Stimulated activated CD4-positive, alpha-beta T cell treated with anti-CD3 and anti-CD28 coated beads, Interleukin-2, amount 100 ng/mL, for 24 hours (primary cell): ENCODE measurements around the gene RPTOR.

Source experiments
- DNase-seq, 2 donors: peaks; one replicate each; pipeline ENCODE4 v3.0.0-alpha.2; 2020

The RPTOR gene

DNA sequence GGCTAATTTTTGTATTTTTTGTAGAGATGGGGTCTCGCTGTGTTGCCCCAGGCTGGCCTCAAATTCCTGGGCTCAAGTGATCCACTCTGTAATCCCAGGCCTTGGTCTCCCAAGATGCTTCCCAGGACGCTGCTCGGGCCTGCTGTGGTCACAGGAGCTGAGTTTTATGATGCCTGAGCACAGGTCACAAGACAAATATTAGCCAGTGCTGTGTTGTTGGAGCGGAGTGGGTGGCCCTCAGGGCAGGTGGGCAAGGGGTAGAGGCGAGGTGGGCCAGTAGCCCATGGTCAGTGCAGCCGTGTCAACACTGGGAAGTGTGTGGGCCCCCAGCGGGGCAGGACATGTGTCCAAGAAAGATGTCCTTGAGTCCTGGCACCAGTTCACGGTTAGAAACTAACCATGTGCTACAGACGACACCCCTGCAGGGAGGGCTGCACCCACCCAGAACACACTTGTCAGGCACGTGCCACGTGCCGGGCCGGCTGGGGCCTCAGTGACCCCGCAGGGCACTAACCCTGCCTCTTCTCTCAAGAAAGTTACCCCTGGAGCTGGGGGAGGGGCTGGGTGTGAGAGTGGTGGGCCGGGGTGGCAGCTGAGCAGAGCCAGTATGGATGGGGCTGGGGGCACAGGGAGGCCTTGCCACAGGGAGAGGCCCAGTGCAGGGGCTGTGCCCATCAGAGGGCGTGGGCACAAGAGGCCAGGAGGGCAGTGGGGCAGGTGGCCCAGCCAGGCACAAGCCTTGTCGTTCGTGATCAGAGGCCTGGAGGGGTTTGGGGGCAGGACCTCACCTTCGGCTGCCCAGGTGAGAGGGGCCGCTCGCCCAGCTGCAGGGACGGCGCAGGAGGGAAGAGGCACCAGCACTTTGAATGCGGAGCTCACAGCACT, 343.9 kb downstream of the RPTOR start:
- DNase-seq: no peak

DNA sequence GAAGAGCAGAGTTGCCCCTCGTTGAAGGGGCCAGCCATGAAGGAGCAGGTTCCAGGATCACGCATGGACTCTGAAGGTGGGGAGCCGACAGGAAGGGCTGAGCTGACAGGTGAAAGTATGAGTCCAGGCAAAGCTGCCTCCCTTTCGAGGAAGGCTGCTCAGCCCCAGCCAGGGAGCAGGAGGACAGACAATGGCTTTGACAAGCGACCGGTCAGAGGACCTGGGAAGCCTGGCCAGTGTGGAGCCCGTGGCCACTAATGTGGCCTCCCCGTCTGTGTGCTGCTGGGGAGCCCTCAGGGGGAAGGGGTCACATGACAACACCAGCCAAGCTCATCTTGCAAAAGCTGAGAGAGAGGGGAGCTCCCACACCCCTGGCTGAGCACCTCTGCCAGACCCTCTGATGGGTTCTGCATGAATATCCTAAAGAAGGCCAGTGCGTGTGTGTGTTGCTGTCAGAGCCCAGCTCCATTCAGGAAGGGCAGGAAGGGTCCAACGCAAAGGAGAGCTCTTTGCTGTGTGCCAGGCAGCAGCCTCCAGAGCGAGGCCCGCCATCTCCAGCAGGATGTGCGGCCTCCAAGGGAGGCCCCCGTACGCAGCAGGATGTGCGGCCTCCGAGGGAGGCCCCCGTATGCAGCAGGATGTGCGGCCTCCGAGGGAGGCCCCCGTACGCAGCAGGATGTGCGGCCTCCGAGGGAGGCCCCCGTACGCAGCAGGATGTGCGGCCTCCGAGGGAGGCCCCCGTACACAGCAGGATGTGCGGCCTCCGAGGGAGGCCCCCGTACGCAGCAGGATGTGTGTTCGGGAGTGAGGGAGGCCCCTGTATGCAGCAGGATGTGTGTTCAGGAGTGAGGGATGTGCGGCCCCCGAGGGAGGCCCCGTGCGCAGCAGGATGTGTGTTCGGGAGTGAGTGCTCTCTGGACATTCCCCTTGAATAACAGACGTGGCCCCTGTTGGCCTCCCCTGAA, 344.9 kb downstream of the RPTOR start:
- peak; percentile 32 to 49 for DNase-seq

DNA sequence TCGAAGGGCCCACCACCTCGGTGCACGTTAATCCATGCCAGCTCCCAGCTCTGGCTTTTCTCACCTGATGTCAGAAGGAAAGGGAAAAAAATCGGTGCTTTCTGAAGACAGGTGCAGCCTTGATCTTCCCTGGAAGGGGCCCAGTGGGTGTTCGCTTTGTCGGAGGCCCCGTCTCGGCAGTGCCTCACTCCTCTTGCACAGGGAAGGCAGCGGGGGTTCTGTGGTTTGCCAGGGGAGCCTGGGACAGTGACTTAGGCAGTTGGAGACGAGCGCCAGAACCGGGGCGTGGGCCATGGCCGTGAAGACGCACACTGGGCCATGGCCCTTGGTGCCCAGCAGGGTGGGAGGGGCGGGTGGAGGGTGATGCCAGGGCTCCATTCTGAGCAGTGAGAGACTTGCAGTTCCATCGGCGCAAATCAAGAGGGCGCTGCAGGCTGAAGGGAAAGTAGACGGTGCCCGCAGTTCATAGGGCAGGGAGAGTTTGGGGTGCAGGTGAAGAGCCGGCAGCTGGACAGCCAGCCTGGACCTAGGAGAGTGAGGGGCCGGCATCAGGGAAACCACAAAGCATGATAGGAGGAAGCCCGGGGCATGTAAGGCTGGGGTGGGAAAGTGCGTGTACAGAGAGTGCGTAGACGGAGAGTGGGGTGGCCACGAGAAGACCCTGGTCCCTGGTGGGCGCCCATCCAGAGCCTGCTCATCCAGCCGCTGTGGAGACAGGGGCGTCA, 345.7 kb downstream of the RPTOR start:
- peak; percentile 36 to 44 for DNase-seq

DNA sequence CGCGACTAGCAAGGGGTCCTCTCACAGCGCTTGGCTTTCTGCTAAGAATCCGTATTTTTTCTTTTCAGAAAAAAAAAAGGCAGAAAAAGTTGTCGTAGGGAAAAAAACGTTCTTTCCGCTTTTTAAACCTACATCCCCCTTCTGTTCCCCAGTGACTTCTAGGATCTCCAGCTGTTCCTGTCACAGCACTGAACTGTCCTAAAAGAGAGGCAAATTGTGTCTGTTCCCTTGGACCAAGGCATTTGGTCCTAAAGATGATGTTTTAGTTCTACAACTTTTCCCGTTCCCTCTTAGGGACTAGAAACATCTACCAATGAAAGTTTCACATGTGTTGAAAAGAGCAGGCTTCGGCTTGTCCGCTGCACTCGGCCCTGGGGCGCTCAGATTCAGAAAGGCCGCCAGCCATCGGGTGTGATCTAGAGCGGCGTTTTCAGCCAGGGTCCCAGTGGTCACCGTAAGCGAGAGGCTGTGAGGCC, 346.3 kb downstream of the RPTOR start:
- DNase-seq: no peak

DNA sequence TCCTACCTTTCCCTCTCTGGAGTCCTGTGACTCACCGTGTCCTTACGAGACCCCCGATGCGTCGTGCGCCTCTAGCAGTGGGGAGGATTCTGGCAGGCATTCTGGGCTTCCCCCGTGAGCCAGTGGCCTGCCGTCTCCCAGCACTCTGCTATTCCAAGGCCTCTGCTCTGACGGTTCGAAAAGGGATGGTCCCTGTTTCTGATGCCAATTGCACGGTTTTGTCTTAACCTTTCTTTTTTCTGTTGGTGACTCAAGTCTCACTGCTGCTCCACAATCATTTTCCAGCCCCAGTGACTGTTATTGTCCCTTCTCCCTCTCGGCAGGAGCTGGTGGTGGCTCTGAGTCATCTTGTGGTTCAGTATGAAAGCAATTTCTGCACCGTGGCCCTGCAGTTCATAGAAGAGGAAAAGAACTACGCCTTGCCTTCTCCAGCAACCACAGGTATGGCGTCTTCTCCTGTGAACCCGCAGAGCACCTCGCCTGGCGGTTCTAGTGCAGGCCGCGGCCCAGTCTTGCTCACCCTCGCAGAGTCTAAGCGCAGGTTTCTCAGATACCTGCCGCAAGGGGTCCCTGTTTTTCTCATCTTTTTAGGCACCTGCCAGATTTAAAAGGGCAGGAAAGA, 346.9 kb downstream of the RPTOR start:
- DNase-seq: peak; percentile 74 to 81

DNA sequence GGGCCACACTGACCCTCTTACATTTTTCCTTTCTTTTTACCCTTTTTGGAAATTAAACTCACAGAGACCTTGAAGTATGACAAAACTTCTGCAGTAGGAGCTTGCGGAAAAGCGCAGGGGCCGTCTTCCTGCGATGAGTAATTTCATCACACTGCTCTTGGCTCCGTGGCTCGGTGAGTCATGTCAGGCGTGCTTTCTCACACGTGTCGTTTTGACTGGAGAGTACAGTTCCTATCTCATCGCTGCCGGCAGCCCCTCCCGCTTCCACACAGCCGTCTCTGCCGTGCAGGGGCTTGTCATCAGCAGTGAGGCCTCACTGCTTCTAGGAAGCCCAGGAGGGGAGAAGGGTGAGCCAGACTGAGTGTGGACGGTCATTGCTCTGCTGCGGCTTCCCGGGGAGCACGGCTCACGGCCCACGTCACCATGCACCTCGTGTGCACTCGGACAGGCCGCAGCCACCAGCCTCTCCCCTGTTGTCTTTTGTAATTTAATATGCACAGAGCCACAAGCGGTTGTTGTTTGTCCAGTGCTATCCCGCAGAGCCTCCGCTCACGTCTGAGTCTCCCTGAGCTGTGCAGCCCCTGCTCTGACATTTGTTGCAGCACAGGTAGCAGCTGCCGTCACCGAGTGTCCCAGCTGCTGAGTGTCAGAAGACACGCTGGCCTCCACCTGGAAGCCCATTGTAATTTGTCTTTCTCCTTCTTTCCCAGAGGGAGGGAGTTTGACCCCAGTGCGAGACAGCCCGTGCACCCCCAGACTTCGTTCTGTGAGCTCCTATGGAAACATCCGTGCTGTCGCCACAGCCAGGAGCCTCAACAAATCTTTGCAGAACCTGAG, 347.6 kb downstream of the RPTOR start:
- peak; percentile 92 to 94 for DNase-seq

DNA sequence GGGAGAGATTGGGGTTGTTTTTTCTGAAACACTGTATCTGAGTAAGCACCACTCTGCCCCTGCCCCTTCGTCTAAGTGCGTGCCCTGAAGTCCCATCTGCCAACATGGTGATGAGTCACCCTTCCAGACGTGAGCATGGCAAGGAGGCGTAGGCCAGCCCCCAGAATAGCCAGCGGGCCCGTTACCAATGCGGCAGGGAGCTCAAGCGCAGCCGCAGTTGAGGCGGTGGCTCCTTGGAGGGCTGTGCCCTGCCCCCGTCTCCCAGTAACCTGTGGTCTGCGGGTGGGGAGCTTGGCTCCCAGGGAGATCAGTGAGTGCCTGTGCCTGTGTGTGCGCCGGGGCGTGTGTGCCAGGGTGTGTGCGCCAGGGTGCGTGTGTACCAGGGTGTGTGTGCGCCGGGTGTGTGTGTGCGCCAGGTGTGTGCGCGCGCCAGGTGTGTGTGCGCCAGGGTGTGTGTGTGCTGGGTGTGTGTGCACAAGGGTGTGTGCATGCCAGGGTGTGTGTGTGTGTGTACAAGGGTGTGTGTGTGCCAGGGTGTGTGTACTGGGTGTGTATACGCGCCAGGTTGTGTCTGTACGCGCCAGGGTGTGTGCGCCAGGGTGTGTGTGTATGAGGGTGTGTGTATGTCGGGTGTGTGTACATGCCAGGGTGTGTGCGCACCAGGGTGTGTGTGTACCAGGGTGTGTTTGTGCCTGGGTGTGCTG, 348.4 kb downstream of the RPTOR start:
- DNase-seq: peak; percentile 65 to 67

DNA sequence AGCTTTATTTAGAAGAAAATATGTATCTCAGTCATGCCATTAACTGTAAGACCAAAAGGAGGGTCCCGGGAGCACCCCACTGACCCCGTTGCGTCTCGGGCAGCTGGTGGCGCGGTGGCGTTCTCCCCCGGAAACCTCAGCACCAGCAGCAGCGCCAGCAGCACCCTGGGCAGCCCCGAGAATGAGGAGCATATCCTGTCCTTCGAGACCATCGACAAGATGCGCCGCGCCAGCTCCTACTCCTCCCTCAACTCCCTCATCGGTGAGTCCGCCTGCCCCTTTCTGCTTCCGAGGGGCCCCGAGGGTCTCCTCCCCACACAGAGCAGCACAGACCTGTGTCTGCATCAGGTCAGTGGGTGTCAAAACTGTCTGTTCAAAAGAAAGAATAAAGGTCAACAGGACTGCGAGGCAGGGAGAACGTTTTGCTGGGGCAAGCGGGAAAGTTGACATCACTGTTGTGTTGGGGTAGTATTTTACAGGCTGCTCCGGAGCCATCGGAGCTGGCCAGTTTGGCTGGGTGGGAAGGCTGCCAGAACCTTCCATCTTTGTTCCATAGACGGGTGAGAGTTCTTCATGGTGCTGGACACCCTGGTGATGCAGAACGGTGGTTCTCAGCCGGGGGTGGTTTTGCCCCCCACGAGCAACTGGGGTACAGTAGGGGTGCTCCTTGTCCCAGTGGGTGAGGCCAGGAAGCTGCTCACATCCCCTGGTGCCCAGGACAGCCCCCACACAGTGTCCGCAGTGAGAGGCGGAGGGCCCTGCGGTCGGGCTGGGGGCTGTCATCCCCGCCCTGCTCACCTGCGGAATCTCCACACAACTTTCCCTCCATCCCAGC, 349.2 kb downstream of the RPTOR start:
- DNase-seq: no peak

DNA sequence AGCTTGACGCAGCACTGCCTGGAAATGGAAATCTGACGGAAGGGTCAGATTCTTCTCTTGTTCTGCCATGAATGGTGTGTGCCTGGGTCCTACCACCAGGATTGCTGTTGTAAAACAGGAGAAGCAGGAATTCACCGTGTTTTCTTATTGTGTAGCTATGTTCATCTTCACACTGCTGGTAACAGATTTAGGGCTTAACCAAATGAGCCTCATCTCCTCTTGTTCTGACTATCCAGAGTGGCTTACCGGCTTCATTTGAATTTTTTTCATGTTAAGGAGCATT, 349.7 kb downstream of the RPTOR start:
- no peak for DNase-seq

DNA sequence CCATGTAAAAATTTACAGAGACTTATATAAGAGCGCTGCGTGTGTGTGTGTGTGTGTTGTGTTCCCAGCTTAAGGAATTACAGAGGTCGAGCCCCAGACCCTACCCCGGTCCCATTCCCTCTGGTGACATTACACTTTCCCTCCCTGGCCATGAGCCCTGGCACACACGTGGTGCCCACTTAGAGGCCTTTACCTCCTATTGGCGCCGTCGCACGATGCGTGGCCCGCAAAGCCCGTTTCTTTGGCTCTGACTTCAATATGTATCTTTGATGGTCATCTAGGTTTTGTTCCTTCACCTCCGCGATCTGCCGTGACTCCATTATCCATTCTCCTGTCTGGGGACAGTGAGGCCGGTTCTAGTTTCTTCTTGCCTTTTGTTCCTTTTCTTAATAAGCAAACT, 350.1 kb downstream of the RPTOR start:
- no peak for DNase-seq

DNA sequence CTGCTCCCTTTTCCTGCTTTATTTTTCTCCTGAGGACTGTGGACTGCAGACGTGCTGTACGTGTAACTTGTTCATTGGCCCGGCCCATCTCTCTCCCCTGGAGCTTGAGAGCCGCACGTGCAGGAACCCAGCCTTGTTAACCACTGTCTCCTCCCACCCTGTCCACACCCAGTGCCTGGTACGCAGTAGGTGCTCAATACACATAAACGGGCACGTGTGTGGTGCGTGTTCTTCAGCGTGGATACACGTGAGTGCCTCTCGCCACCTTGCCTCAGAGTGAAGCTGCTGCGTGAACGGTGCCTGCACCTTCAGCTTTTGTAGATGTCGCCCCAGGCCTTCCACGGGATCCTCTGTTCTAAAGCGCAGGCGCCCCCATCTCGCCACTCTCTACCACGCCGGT, 350.7 kb downstream of the RPTOR start:
- DNase-seq: no peak

DNA sequence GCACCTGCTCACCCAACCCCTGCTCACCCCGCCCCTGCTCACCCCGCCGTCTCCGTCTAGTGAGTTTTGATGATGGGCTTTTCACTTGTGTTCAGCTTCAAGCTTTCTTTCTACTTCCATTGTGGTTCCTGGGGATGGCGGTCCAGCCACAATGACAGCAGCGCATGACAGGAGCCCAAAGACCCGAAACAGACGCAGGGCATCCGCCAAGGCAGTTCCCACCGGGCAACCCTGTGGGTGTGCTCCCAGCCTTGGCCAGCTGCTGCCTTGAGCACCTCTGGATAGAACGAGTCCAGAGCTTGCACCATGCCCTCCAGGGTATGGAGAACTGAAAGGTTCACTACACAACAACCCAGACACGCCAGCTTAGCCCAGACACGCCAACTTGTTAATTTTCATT, 354.1 kb downstream of the RPTOR start:
- DNase-seq: no peak

DNA sequence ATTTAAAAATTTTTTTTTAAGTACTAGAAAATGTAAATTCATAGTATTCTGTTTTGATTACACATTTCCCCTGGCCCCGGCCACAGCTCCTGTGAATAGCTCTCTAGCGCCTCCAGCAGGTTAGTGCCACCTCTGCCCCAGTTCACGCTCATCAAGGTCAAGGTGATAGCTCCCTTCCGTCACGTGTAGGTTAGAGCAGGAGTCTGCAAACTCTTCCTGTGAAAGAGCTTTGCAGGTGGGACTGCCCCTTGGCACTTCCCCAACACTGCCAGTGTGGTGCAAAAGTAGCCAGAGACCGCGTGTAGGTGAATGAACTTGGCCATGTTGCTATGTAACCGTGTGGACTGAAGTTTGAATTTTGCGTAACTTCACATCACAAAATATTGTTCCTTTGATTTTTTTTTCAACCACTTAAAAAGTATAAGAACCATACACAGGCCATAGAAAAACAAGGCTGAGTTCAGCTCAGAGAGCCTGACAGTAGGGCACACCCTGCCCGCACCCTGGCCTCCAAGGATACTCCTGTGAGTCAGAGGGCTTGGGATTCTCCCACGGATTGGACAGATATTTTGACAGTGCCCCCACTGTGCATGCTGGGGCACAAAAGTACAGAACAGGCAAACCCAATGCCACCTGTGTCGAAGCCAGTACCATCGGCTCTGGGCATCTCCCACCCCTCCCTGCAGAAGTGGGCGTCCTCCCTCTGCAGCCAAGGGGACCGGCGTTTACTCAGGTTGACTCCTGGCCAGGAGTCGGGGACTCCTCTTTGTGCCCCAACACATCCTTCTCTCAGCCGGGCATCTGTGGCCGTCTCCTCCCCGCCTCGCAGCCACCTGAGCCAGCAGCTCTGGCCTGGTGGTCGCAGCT, 355.0 kb downstream of the RPTOR start:
- peak; percentile 85 to 87 for DNase-seq

DNA sequence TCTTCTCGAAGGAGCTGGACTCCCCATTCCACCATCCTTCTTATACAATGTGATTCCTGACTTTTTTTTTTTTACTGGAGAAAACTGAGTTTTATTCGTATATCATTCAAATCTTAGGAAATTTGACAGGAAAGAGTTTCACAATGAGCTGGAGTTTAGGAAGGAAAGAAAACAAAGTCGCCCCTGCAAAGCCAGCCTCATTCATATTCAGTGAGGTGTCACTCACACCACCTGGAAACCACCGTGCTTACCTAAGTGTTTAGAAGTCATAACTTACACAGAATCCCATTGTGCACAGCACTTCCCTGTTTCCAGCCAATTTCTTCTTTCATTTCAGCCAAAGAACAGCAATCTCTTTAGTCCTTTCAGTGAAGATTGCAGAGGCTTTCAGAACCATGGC, 356.7 kb downstream of the RPTOR start:
- DNase-seq: no peak

DNA sequence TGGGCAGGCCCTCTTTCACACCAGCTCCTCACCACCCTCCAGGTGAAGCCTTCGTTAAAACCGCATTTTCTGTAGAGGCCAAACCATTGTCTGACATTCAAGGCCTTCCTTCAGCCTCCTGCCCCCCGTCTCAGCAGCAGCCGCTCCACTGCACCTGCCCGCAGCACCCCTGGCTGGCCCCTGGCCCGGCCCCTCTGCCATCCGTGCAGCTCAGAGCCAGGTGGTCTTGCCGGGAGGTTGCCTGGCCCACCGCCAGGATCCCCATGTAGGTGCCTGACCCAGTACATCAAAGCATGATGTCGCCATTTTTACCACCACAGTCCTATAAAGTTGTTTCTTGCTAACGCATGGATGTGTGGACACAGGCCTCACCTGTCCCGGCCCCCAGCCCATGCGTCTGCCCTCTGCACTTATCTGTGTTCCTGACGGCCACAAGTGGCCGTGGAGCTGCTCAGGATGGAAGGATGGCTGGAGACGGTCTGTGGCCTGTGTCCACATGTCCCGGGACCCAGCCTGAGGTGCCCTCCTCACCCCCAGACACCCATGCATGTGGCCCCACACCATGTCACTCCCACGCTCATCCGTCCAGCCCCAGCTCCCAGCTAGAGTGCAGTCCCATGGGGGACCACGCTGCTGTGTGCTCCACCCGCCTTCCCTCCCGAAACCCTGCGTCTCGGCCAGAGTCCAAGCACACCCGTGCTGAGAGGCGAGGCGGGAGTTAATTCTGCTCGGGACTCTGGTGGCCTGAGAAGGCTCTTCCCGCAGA, 357.7 kb downstream of the RPTOR start:
- DNase-seq: no peak

DNA sequence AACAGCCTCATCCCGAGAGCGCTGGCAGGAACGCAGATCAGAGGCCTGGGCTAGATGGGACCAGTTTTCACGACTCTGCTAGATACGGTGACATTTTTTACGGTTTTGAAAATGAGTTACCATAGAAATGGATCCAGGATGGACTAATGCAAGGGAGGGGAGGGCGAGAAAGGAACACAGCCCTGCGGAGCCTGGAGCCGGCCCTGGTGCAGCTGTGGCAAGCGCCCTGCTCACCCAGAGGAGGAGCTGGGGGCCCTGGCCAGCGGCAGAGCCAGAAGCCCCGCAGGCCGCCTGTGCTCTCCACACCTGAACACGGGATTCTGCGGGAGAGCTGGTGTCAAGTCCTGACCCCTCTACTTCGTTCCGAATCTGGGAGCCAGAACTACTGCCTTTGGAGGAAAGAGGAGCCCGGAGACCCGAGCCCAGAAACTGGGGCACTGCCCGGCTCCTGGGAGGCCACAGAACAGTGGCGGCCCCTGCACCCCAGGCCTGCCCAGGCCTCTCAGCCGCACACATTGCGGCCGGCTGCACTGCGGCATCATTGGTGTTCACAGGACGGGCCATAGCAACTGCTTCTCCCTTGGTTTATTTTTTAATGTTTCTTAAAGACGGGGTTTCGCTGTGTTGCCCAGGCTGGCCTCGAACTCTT, 358.4 kb downstream of the RPTOR start:
- DNase-seq: no peak

DNA sequence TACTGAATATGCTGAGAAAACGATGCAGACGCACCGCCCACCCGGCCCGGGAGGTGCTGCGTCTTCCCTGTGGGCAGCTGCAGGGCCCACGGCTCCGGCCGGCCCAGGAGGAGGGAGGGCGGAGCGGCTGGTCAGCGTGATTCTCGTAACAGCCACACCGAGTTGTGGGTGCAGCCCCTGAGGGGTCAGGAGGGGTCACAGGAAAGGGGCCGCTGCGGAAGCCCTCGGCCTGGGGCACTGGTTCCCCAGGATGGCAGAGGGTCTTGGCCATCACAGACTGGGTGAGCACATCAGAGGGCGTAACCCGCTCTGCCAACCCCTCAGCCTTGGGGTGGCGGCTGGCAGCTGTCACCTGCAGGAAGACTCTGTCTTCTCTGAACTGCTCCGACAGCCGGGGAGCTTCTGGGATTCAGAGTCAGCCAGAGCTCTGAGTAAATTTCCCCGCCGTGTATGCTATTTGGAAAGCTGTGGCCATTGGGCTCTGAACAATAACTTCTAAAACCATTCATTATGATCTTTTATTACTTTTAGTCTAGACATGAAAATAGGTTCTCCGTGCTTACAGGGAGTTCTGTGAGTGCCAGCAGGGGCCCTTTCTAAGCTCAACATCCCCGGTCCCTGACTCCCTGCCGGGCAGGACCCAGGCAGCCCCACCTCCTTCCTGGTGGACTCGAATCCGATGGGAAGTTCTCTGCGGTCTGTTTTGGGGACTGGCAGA, 359.6 kb downstream of the RPTOR start:
- DNase-seq: no peak
